GM18861 (cell line): ENCODE results near the gene CGNL1.
A peak's percentile ranks its signal among the peaks of the same experiment; 100 is the strongest.

Experiments
- ATAC-seq: cut with Tn5 transposase; IDR thresholded peaks from one replicate; pipeline ENCODE4 v1.9.1; 2021; ENCODE audit not compliant: unreplicated experiment

The CGNL1 gene

GRCh38 chr15:57451555-57451954 is 75.2 kb downstream of the CGNL1 start:
- ATAC-seq: no peak

DNA sequence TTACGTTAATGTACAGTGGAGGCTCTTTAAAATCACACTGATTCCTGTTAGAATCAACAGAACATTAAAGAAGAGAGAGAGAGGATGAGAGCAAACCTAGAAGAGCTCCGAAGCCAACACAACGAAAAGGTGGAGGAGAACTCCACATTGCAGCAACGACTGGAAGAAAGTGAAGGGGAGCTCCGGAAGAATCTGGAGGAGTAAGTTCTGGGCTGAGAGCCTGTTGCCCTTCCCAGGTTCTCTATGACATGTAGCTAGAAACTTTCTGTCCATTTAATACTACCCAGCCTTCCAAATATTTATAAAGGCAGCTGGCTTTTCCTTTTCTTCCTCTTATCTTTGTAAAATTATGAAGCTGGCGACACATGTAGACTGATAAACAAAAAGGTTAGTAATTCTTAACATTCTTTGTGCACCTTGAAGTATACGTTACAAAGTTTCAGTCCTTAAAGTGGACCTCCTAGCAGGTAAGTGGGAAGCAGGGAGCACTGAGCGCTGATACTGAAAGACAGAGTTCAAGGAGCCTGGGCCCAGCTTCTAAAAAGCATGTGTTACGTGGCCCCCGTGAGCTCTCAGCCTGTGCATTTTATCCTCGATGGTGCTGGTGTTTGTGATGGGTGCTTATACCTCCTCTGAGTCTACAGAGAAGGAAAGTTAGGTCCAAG is 75.9 kb downstream of the CGNL1 start:
- no peak for ATAC-seq

- no peak for ATAC-seq
Measured at GRCh38 chr15:57455929-57456328, 79.6 kb downstream of the CGNL1 start.

DNA sequence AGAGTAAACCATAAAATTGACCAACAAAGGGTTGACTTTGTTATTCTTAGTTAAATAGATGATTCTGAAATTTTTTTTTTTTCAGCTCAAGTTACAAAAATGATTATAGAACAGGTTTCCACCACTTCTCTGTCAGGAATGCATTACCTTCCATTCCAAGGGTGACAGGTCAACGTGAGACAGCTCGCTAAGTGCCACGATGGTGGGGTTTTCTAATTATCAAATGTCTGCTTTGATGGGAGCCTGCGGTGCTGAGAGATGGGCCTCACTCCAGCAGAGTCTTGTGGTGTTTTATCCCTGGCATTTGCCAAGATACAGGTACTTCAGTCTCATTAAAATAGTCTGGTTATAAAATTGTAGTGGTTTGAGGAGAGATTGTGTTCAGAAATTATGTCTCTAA is 80.3 kb downstream of the CGNL1 start:
- ATAC-seq: no peak

- no peak for ATAC-seq
Measured at GRCh38 chr15:57457726-57458125, 81.4 kb downstream of the CGNL1 start.

DNA sequence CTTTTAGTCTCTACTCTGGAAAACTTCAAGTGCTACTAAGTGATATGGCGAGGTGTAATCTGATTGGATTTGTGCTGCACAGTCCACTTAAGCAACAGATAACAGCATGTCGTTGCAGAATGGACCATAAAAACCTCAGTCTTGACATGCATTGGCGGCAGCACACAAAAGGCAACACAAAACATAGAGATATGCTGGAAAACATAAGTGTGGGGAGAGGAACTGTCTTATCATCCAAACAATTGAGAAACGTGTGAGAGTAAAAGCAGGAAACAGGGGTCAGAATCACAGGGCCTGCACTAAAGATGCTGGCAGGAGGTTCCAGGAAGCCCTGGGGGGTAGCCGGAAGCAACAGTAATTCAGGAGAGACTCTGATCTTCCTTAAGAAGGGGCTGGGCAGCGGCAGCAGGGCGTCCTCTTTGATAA is 82.1 kb downstream of the CGNL1 start:
- ATAC-seq: no peak

DNA sequence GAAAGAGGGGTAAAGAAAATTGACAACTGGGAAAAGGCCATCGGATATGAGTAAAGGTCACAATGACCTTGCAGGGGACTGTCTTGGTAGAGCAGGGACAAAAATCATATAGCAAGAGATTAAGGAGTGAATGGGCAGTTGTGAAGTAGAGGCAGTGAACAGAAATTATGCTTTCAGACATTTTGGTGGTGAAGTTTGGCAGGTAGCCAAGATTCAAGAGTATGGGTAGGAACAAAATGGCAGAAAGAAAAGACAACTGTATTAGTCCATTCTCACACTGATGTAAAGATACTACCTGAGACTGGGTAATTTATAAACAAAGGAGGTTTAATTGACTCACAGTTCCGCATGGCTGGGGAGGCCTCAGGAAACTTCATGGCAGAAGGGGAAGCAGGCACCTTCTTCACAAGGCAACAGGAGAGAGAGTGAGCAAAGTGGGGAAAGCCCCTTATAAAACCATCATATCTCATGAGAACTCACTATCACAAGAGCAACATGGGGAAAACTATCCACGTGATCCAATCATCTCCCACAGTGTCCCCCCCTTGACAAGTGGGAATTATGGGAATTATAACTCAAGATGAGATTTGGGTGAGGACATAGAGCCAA is 84.0 kb downstream of the CGNL1 start:
- ATAC-seq: no peak

- ATAC-seq: no peak
Measured at GRCh38 chr15:57461541-57461940, 85.2 kb downstream of the CGNL1 start.

GRCh38 chr15:57462381-57462780 is 86.1 kb downstream of the CGNL1 start:
- ATAC-seq: no peak

- no peak for ATAC-seq
Measured at GRCh38 chr15:57463360-57463759, 87.1 kb downstream of the CGNL1 start.

- no peak for ATAC-seq
Measured at GRCh38 chr15:57464480-57464879, 88.2 kb downstream of the CGNL1 start.

GRCh38 chr15:57468486-57468885 is 92.2 kb downstream of the CGNL1 start:
- no peak for ATAC-seq

DNA sequence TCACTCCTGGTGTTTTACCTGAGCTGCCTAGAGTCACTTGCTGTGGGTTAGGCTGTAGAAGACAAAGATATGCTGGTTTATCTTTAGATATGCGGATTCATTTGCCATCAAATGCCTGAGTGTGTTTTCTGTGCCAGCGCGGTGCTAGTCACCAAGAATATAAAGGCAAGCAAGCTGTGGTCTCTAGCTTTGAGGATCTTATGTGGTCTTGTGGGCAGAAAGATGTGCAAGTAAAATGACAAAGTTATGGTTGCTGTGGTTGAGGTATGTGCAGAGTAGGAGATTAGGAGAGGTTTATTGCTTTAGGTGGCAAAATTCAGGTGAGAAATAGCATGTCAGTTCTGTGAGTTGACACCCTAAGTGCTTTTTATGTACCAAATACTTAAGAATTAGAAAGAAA is 94.2 kb downstream of the CGNL1 start:
- ATAC-seq: no peak

DNA sequence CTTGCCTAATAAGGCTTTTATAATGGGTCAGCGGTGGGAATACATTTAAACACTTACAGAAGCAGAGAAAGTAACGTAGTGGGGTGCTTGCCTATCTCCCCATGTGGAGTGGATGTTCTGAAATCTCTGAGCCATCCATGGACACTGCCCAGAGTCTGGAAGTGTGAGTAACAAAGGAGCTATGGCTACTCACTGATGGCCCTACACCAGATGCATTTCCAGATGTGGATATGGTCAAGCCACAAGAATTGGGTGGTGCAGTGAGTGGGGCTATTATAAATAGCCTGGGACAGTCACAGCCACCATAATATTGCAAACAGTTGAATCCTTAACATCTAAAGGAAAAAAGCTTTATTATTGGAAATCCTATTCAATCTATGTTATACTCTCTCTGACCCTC is 96.6 kb downstream of the CGNL1 start:
- ATAC-seq: no peak

GRCh38 chr15:57476533-57476975 is 100.2 kb downstream of the CGNL1 start:
- ATAC-seq: no peak

DNA sequence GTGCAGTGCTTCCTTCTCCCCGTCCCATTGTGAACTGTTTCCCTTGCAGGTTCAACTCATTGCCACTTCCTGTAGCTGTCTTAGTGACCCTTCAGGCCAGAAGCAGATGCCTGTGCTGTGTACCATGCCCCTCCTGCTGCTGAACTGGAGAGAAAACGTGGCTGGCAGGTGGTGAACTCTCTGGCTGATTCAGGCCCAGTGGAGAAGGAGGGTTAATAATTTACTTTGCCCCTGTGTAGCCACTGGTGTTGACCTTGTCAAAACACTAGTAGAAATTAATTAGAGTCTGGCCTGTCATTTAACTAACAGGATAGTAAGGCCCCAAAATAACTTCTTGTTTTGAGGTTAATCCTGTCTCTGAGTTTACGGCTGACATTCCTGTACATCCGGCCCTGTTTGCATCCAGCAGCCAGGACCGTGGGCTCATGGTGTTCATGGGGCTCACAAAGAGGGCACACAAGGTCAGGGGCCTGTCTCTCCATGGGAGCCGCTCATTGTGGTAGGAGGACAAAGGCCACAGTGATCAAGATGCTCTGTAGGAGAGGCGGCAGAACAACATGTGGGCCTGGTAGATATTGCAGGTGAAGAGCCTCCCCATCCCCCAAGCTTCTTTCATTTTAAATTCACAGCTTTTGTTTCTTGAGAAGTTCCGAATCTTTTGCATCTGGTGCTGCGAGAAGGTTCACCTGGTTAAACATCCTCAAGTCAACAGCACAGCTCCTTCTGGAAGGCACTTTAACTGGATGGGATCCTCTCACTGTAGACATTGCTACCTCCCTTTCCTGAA is 101.6 kb downstream of the CGNL1 start:
- peak; percentile 78 for ATAC-seq

DNA sequence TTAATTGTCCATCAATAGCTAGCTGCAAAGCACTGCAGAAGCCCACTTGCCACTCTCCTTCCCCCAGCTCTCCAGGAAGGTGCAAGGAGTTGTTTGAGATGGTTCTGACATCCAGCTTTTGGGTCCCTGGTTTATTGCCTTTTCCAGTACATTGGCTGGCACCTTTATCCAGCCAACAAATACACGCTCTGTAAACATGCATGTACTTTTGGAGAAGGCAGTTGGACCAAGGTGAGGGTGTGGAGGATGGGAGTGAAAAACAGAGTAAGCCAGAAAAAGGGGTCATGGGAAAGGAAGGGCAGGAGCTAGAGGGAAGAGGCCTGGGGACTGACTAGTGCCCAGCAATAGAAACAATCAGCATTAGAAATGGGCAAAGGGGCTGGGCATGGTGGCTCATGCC is 102.7 kb downstream of the CGNL1 start:
- ATAC-seq: no peak

DNA sequence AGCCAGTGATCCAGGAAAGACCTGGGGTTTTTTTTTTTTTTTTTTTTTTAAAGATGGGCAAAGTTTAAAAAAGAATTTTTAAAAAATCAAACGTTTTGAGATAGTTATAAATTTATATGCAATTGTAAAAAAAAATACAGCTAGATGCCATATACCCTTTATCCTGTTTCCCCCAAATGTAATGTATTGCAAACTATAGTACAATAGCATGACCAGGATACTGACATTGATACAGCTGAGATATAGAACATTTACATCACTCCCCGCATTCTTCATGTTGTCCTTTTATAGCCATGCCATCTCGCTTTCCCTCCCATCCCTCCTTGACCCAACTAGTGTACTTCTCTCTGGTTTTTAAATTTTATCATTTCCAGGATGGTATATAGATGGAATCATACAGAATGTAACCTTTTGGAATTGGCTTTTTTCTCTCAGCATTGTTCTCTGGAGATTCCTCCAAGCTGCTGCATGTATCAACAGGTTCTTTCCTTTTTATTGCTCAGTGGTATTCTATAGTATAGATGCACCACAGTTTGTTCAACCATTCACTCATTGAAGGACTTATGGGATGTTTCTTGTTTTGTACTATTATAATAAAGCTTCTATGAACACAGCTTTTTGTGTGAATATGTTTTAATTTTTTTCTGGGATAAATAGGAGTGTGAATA is 104.9 kb downstream of the CGNL1 start:
- no peak for ATAC-seq

- ATAC-seq: no peak
Measured at GRCh38 chr15:57485869-57486268, 109.6 kb downstream of the CGNL1 start.

- no peak for ATAC-seq
Measured at GRCh38 chr15:57486833-57487232, 110.5 kb downstream of the CGNL1 start.

DNA sequence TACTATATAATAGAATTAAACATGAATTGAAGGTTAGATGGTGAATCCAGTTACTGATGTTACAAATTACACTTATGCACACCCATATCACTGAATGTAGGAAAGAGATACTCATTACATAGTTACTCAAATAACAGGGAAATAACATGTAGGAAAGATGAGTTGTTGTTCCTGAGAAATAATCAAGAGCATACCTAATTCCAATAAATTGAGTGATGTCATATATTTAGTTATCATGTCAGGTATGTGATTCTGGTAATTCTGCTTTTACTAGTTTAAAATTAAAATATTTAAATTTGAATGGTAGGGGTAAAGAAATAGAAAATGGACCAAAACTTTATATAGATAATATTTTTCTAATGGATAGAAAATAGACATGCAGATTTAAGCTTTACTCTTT is 112.8 kb downstream of the CGNL1 start:
- no peak for ATAC-seq

DNA sequence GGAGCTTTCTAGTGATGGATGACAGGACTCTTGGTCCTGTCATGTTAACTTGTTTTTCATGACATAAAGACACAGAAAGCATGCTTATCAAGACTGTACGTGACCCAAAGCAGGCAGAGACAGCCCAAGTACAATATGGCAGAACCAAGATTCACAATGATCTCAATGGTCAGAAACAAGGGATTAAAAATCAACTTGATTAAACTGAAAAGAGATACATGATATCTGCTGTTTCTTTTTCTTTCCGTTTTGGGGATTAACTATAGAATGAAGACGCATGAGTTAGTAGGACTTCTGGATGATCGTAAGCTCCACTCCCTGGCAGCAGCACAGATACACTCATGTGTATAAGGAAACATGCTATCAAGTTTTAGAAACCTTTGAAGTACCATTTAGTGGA is 117.0 kb downstream of the CGNL1 start:
- no peak for ATAC-seq
